Fibroblast of lung (primary cell): ENCODE measurements around the gene NCKIPSD. TPM values are rescaled to one million over a fixed set of nuclear protein-coding genes. Genes with fewer than 3 reads are reported as not detected.

Experiments
- DNase-seq, 2 donors: peaks; one replicate each; pipeline versions ENCODE4 v3.0.0 to v3.0.0-alpha.2; 2010; ENCODE audit warnings: low read depth in 2 of 2
- H2AFZ ChIP-seq: 2 replicates; pipeline ENCODE4 v1.5.1; 2012; ENCODE audit warnings: low read length, control low read depth, inconsistent platforms
- H3K27ac ChIP-seq: 2 replicates; pipeline ENCODE4 v1.5.1; 2011; ENCODE audit warnings: low read length, control low read depth; ENCODE audit not compliant: insufficient read depth
- H3K27me3 ChIP-seq: 2 replicates; pipeline ENCODE4 v1.5.1; 2011; ENCODE audit warnings: mild to moderate bottlenecking, low read length; ENCODE audit not compliant: control insufficient read depth, insufficient read depth
- H3K36me3 ChIP-seq: 2 replicates; pipeline ENCODE4 v1.5.1; 2011; ENCODE audit warnings: low read length; ENCODE audit not compliant: control insufficient read depth, insufficient read depth
- H3K4me1 ChIP-seq: 2 replicates; pipeline ENCODE4 v1.5.1; 2011; ENCODE audit warnings: low read length; ENCODE audit not compliant: control insufficient read depth, insufficient read depth; ENCODE audit errors: extremely low read depth
- H3K4me2 ChIP-seq: 2 replicates; pipeline ENCODE4 v1.5.1; 2011; ENCODE audit warnings: low read length, control low read depth; ENCODE audit not compliant: insufficient read depth; ENCODE audit errors: extremely low read depth
- H3K4me3 ChIP-seq, 4 experiments: fragments of 200-600 bp in 1 of 4; sonication (generic) in 1 of 4; replicated peaks in 1 of 4; 2 replicates each; pipeline ENCODE4 v1.5.1; 2011 to 2016; ENCODE audit warnings: low read length in 4 of 4, low read depth in 3 of 4, mild to moderate bottlenecking in 3 of 4, control low read depth in 2 of 4, inconsistent platforms in 1 of 4, mixed read lengths in 1 of 4; ENCODE audit not compliant: insufficient read depth in 1 of 4; ENCODE audit errors: control extremely low read depth in 1 of 4
- H3K79me2 ChIP-seq: 2 replicates; pipeline ENCODE4 v1.5.1; 2012; ENCODE audit warnings: mild to moderate bottlenecking, low read length, inconsistent platforms; ENCODE audit not compliant: control insufficient read depth, insufficient read depth
- H3K9ac ChIP-seq: 2 replicates; pipeline ENCODE4 v1.5.1; 2011; ENCODE audit warnings: mild to moderate bottlenecking, low read length, control low read depth; ENCODE audit not compliant: insufficient read depth
- H3K9me3 ChIP-seq: 2 replicates; pipeline ENCODE4 v1.5.1; 2012; ENCODE audit warnings: low read depth, low read length; ENCODE audit not compliant: control insufficient read depth, insufficient read depth
- H4K20me1 ChIP-seq: 2 replicates; pipeline ENCODE4 v1.5.1; 2011; ENCODE audit warnings: low read length; ENCODE audit not compliant: control insufficient read depth, insufficient read depth; ENCODE audit errors: extremely low read depth
- EZH2 ChIP-seq: IDR thresholded peaks from 2 replicates; pipeline ENCODE4 v1.5.1; 2012; ENCODE audit warnings: low read length, control low read depth, mild to moderate bottlenecking; ENCODE audit errors: missing control alignments
- polyA plus RNA-seq, 2 donors: library from polyadenylated mRNA; depleted of rRNA in 1 of 2; stranded (reverse) in 1 of 2; unstranded in 1 of 2; fragments of >200 nt; gene quantifications; 2 replicates each; pipeline ENCODE4 v1.2.1, GENCODE V29; 2011 to 2012; ENCODE audit warnings: missing spikeins in 1 of 2
- total RNA-seq: library from RNA; depleted of rRNA; stranded (reverse); fragments of >200 nt; gene quantifications from 2 replicates; pipeline ENCODE4 v1.2.1, GENCODE V29; 2014
- TF ChIP-seq, protein P1 (sequence below), 2 donors: IDR thresholded peaks in 1 of 2; conservative IDR thresholded peaks in 1 of 2; 1 replicate in 1 of 2; 2 replicates in 1 of 2; pipeline ENCODE4 v1.5.1; 2011 to 2012; ENCODE audit warnings: low read length in 2 of 2, control low read depth in 1 of 2, inconsistent platforms in 1 of 2, low read depth in 1 of 2, mild to moderate bottlenecking in 1 of 2

NCKIPSD gene
- total and polyA plus RNA-seq, 2 donors (not counting 1 experiment from before 2014, with no cell fraction given), result 14.6 to 23.3 TPM

GRCh38 chr3:48707157-48707556 is 21.4 kb upstream of the NCKIPSD start:
- Histone ChIP-seq H3K9me3 (no peaks in the 10 kb centered on the region), H3K36me3 (peaks cover 11% of the 10 kb centered on the region), H3K4me1 (peaks cover 8% of the 10 kb centered on the region), H3K79me2 (peaks cover 87% of the 10 kb centered on the region), H4K20me1 (peaks cover 3% of the 10 kb centered on the region), H2AFZ (no peak overlapping the region), H3K27ac (no peak overlapping the region), H3K9ac (no peak overlapping the region), H3K4me2 (no peak overlapping the region), H3K27me3 (no peaks in the 10 kb centered on the region), H3K4me3 (no peak overlapping the region)
- no peak for TF ChIP-seq EZH2
- TF ChIP-seq, protein P1, sequence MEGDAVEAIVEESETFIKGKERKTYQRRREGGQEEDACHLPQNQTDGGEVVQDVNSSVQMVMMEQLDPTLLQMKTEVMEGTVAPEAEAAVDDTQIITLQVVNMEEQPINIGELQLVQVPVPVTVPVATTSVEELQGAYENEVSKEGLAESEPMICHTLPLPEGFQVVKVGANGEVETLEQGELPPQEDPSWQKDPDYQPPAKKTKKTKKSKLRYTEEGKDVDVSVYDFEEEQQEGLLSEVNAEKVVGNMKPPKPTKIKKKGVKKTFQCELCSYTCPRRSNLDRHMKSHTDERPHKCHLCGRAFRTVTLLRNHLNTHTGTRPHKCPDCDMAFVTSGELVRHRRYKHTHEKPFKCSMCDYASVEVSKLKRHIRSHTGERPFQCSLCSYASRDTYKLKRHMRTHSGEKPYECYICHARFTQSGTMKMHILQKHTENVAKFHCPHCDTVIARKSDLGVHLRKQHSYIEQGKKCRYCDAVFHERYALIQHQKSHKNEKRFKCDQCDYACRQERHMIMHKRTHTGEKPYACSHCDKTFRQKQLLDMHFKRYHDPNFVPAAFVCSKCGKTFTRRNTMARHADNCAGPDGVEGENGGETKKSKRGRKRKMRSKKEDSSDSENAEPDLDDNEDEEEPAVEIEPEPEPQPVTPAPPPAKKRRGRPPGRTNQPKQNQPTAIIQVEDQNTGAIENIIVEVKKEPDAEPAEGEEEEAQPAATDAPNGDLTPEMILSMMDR (conservative IDR thresholded peaks at IDR 0.05 in 1 of 2, IDR thresholded peaks at IDR 0.05 in 1 of 2; ENCODE audit: low read depth in 1 of 2, low read length in 2 of 2), result no peak
- DNase-seq, result no peak

DNA sequence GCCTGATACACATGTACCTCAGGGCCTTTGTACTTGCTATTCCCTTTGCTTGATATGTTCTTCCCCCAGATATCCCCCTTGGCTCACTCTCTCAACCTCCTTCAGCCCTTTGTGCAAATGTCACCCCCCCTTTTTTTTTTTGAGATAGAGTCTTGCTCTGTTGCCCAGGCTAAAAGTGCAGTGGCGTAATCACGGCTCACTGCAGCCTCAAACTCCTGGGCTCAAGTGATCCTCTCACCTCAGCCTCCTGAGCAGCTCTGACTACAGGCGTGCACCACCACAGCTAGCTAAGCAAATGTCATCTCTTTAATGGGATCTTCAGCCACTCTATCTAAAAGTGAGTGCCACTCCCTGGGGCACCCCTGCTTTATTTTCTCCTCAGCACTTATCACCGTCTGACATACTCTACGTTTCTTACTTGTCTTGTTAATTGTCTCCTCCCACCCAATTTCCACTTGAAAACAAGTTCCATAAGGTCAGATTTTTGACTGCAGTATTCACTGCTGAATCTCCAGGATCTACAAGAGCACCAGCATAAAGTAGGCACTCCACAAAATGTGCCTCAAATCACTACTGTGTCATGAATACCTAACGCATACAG is 16.7 kb upstream of the NCKIPSD start:
- no peaks in the 10 kb centered on the region for H3K4me1 ChIP-seq
- peaks cover 3% of the 10 kb centered on the region for H4K20me1 ChIP-seq
- no peaks in the 10 kb centered on the region for H3K27me3 ChIP-seq
- peaks cover 88% of the 10 kb centered on the region for H3K79me2 ChIP-seq
- DNase-seq, result peak in 1 of 2 donors; percentile 10
- TF ChIP-seq EZH2, result no peak
- TF ChIP-seq, protein P1 (conservative IDR thresholded peaks at IDR 0.05 in 1 of 2, IDR thresholded peaks at IDR 0.05 in 1 of 2; ENCODE audit: low read depth in 1 of 2, low read length in 2 of 2), result no peak
- no peak overlapping the region for H3K27ac ChIP-seq
- H3K4me3 ChIP-seq, result no peak overlapping the region
- H3K9me3 ChIP-seq, result no peaks in the 10 kb centered on the region
- no peak overlapping the region for H3K4me2 ChIP-seq
- peaks cover 6% of the 10 kb centered on the region for H3K36me3 ChIP-seq
- H2AFZ ChIP-seq, result no peak overlapping the region
- H3K9ac ChIP-seq, result no peak overlapping the region

DNA sequence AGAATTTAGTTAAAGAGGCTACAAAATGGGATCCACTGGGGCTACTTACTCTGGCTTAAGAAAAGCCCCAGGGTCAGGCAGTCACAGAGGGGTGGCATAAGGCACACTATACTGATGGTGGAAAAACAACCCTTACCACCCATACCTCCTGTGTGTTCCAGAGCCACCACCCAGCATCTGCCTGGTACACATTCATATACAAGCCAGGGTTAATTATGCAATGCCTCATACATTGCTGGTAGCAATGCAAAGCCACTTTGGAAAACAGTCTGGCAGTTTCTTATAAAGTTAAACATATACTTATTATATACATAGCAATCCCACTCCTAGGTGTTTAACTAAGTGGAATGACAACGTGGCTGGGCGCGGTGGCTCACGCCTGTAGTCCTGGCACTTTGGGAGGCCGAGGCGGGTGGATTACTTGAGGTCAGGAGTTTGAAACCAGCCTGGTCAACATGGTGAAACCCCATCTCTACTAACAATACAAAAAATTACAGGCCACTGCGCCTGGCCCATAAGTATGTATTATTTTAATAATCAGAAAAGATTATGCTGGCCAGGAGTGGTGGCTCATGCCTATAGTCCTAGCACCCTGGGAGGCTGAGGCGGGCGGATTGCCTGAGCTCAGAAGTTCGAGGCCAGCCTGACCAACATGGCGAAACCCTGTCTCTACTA is 15.2 kb upstream of the NCKIPSD start:
- Histone ChIP-seq H2AFZ (no peak overlapping the region), H3K36me3 (peaks cover 4% of the 10 kb centered on the region), H3K4me2 (no peak overlapping the region), H3K9ac (no peak overlapping the region), H3K9me3 (no peaks in the 10 kb centered on the region), H3K27me3 (no peaks in the 10 kb centered on the region), H3K27ac (no peak overlapping the region), H3K4me1 (no peaks in the 10 kb centered on the region), H3K4me3 (no peak overlapping the region), H4K20me1 (peaks cover 3% of the 10 kb centered on the region), H3K79me2 (peaks cover 86% of the 10 kb centered on the region)
- DNase-seq, result no peak
- TF ChIP-seq, protein P1 (conservative IDR thresholded peaks at IDR 0.05 in 1 of 2, IDR thresholded peaks at IDR 0.05 in 1 of 2; ENCODE audit: low read depth in 1 of 2, low read length in 2 of 2), result no peak
- no peak for TF ChIP-seq EZH2
